ENCODE results near the gene NHS.

The NHS gene

GRCh38 chrX:17747692-17748091 is 372.7 kb downstream of the NHS start:
- Histone ChIP-seq H4K20me1 (ENCODE audit: insufficient read depth, low read length) (no peaks in the 10 kb centered on the region), H2AFZ (ENCODE audit: low read depth, low read length) (no peak overlapping the region), H3K36me3 (ENCODE audit: insufficient read depth, low read length) (no peaks in the 10 kb centered on the region), H3K4me3 (ENCODE audit: low read depth in 1 of 2, low read length in 2 of 2) (no peak overlapping the region), H3K27me3 (ENCODE audit: insufficient read depth, low read length, poor library complexity) (no peaks in the 10 kb centered on the region), H3K27ac (ENCODE audit: low read length) (no peak overlapping the region), H3K9ac (ENCODE audit: low read depth, low read length) (no peak overlapping the region), H3K9me3 (ENCODE audit: insufficient read depth, low read length, severe bottlenecking) (no peaks in the 10 kb centered on the region), H3K79me2 (ENCODE audit: insufficient read depth, low read length) (no peaks in the 10 kb centered on the region), H3K4me2 (ENCODE audit: insufficient read depth, low read length) (no peak overlapping the region), H3K4me1 (ENCODE audit: insufficient read depth, low read length) (no peaks in the 10 kb centered on the region)
- TF ChIP-seq EZH2 (IDR thresholded peaks at IDR 0.05; ENCODE audit: borderline replicate concordance, low read depth, low read length, severe bottlenecking) (no peak), CTCF (IDR thresholded peaks at IDR 0.05; ENCODE audit: borderline replicate concordance, extremely low read depth, low read length, poor library complexity, severe bottlenecking) (no peak)
- ATAC-seq (ENCODE audit: insufficient read depth, low read depth) (no peak), DNase-seq (no peak)

- H3K27me3 ChIP-seq (ENCODE audit: insufficient read depth, low read length, poor library complexity): no peaks in the 10 kb centered on the region
- no peaks in the 10 kb centered on the region for H3K4me1 ChIP-seq (ENCODE audit: insufficient read depth, low read length)
- H4K20me1 ChIP-seq (ENCODE audit: insufficient read depth, low read length): no peaks in the 10 kb centered on the region
- no peak overlapping the region for H2AFZ ChIP-seq (ENCODE audit: low read depth, low read length)
- DNase-seq (no peak), ATAC-seq (ENCODE audit: insufficient read depth, low read depth) (no peak)
- H3K4me2 ChIP-seq (ENCODE audit: insufficient read depth, low read length): no peak overlapping the region
- TF ChIP-seq EZH2 (IDR thresholded peaks at IDR 0.05; ENCODE audit: borderline replicate concordance, low read depth, low read length, severe bottlenecking): no peak
- no peak for TF ChIP-seq CTCF (IDR thresholded peaks at IDR 0.05; ENCODE audit: borderline replicate concordance, extremely low read depth, low read length, poor library complexity, severe bottlenecking)
- H3K79me2 ChIP-seq (ENCODE audit: insufficient read depth, low read length): no peaks in the 10 kb centered on the region
- H3K9me3 ChIP-seq (ENCODE audit: insufficient read depth, low read length, severe bottlenecking): no peaks in the 10 kb centered on the region
- no peak overlapping the region for H3K27ac ChIP-seq (ENCODE audit: low read length)
- no peak overlapping the region for H3K4me3 ChIP-seq (ENCODE audit: low read depth in 1 of 2, low read length in 2 of 2)
- no peaks in the 10 kb centered on the region for H3K36me3 ChIP-seq (ENCODE audit: insufficient read depth, low read length)
- no peak overlapping the region for H3K9ac ChIP-seq (ENCODE audit: low read depth, low read length)
Measured at GRCh38 chrX:17748684-17749083, 373.7 kb downstream of the NHS start.

- no peaks in the 10 kb centered on the region for H3K79me2 ChIP-seq (ENCODE audit: insufficient read depth, low read length)
- H2AFZ ChIP-seq (ENCODE audit: low read depth, low read length): no peak overlapping the region
- no peak overlapping the region for H3K27ac ChIP-seq (ENCODE audit: low read length)
- no peaks in the 10 kb centered on the region for H4K20me1 ChIP-seq (ENCODE audit: insufficient read depth, low read length)
- TF ChIP-seq CTCF (IDR thresholded peaks at IDR 0.05; ENCODE audit: borderline replicate concordance, extremely low read depth, low read length, poor library complexity, severe bottlenecking) (no peak), EZH2 (IDR thresholded peaks at IDR 0.05; ENCODE audit: borderline replicate concordance, low read depth, low read length, severe bottlenecking) (no peak)
- ATAC-seq (ENCODE audit: insufficient read depth, low read depth) (no peak), DNase-seq (no peak)
- H3K4me2 ChIP-seq (ENCODE audit: insufficient read depth, low read length): no peak overlapping the region
- no peaks in the 10 kb centered on the region for H3K36me3 ChIP-seq (ENCODE audit: insufficient read depth, low read length)
- no peaks in the 10 kb centered on the region for H3K4me1 ChIP-seq (ENCODE audit: insufficient read depth, low read length)
- H3K27me3 ChIP-seq (ENCODE audit: insufficient read depth, low read length, poor library complexity): no peaks in the 10 kb centered on the region
- H3K9ac ChIP-seq (ENCODE audit: low read depth, low read length): no peak overlapping the region
- H3K4me3 ChIP-seq (ENCODE audit: low read depth in 1 of 2, low read length in 2 of 2): no peak overlapping the region
- no peaks in the 10 kb centered on the region for H3K9me3 ChIP-seq (ENCODE audit: insufficient read depth, low read length, severe bottlenecking)
Measured at GRCh38 chrX:17750436-17750835, 375.4 kb downstream of the NHS start.

- Histone ChIP-seq H3K27me3 (ENCODE audit: insufficient read depth, low read length, poor library complexity) (no peaks in the 10 kb centered on the region), H3K9ac (ENCODE audit: low read depth, low read length) (no peak overlapping the region), H3K4me1 (ENCODE audit: insufficient read depth, low read length) (no peaks in the 10 kb centered on the region), H3K27ac (ENCODE audit: low read length) (no peak overlapping the region), H3K79me2 (ENCODE audit: insufficient read depth, low read length) (no peaks in the 10 kb centered on the region), H3K4me2 (ENCODE audit: insufficient read depth, low read length) (no peak overlapping the region), H4K20me1 (ENCODE audit: insufficient read depth, low read length) (no peaks in the 10 kb centered on the region), H3K9me3 (ENCODE audit: insufficient read depth, low read length, severe bottlenecking) (no peaks in the 10 kb centered on the region), H3K36me3 (ENCODE audit: insufficient read depth, low read length) (no peaks in the 10 kb centered on the region), H3K4me3 (ENCODE audit: low read depth in 1 of 2, low read length in 2 of 2) (no peak overlapping the region), H2AFZ (ENCODE audit: low read depth, low read length) (no peak overlapping the region)
- no peak for TF ChIP-seq CTCF (IDR thresholded peaks at IDR 0.05; ENCODE audit: borderline replicate concordance, extremely low read depth, low read length, poor library complexity, severe bottlenecking)
- TF ChIP-seq EZH2 (IDR thresholded peaks at IDR 0.05; ENCODE audit: borderline replicate concordance, low read depth, low read length, severe bottlenecking): no peak
- DNase-seq (no peak), ATAC-seq (ENCODE audit: insufficient read depth, low read depth) (no peak)
Measured at GRCh38 chrX:17758382-17758781, 383.4 kb downstream of the NHS start.
